Nephron progenitor cell (in vitro differentiated cells): ENCODE data around the gene PLD6.

Experiments used
- DNase-seq: peaks from one replicate; pipeline ENCODE4 v3.0.0; 2021
- H3K27ac Mint-ChIP-seq: 2 replicates; pipeline ENCODE4 v1.8.0; 2021; ENCODE audit warnings: mild to moderate bottlenecking, moderate library complexity, mixed read lengths
- H3K27me3 Mint-ChIP-seq: 2 replicates; pipeline ENCODE4 v1.8.0; 2021; ENCODE audit warnings: mild to moderate bottlenecking, low read depth, mixed read lengths; ENCODE audit not compliant: poor library complexity
- H3K36me3 Mint-ChIP-seq: 2 replicates; pipeline ENCODE4 v1.8.0; 2021; ENCODE audit warnings: low read depth, mixed read lengths
- H3K4me1 Mint-ChIP-seq: 2 replicates; pipeline ENCODE4 v1.8.0; 2021; ENCODE audit warnings: mixed read lengths
- H3K4me3 Mint-ChIP-seq: 2 replicates; pipeline ENCODE4 v1.8.0; 2021; ENCODE audit warnings: mild to moderate bottlenecking, moderate library complexity, mixed read lengths
- H3K9me3 Mint-ChIP-seq: 2 replicates; pipeline ENCODE4 v1.8.0; 2021; ENCODE audit warnings: mild to moderate bottlenecking, moderate library complexity, mixed read lengths
- TF ChIP-seq, protein P1 (sequence below): fragments of 200-600 bp; sonication (generic); IDR thresholded peaks from 2 replicates; pipeline ENCODE4 v1.5.0; 2021; ENCODE audit warnings: antibody characterized with exemption

Gene PLD6

DNA sequence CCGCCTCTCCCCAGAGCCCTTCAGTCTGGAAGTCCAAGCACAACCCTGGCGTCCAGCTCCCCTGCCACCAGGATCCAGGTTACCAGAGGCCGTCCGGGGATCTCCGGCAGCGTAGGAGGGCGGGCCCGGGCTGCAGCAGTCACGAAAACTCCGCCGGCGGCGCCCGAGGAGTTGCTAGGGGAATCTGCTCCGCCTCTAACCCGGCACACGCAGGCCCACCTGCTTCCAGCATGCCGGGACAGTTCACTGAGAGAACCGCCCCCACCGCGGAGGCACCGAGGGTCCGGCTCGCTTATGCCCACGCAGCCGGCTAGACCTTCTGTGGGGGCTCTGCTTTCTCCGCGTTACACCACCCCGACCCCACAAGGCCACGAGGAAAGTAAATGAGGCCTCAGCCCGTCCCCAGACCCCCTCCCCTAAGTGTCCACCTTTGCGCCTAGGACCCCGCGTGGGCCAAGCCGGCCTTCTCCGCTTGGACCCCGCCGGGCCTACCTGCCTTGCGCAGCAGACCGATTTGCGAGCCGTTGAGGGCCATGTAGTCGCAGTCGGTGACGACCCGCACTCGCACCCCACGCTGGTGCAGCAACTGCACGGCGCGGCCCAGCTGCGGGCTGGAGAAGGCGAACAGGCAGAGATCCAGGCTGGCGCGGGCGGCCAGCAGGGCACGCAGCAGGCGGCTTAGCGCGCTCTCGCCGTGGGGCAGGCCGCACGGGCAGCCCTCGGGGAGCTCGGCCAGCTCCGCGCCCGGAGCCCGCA is 587 bp downstream of the PLD6 start:
- Mint-ChIP-seq H3K4me3 (no peak overlapping the region), H3K27ac (no peak overlapping the region), H3K27me3 (peaks cover 9% of the 10 kb centered on the region), H3K9me3 (no peaks in the 10 kb centered on the region), H3K4me1 (peaks cover 11% of the 10 kb centered on the region), H3K36me3 (no peaks in the 10 kb centered on the region)
- DNase-seq = no peak
- TF ChIP-seq, protein P1, sequence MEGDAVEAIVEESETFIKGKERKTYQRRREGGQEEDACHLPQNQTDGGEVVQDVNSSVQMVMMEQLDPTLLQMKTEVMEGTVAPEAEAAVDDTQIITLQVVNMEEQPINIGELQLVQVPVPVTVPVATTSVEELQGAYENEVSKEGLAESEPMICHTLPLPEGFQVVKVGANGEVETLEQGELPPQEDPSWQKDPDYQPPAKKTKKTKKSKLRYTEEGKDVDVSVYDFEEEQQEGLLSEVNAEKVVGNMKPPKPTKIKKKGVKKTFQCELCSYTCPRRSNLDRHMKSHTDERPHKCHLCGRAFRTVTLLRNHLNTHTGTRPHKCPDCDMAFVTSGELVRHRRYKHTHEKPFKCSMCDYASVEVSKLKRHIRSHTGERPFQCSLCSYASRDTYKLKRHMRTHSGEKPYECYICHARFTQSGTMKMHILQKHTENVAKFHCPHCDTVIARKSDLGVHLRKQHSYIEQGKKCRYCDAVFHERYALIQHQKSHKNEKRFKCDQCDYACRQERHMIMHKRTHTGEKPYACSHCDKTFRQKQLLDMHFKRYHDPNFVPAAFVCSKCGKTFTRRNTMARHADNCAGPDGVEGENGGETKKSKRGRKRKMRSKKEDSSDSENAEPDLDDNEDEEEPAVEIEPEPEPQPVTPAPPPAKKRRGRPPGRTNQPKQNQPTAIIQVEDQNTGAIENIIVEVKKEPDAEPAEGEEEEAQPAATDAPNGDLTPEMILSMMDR = no peak

DNA sequence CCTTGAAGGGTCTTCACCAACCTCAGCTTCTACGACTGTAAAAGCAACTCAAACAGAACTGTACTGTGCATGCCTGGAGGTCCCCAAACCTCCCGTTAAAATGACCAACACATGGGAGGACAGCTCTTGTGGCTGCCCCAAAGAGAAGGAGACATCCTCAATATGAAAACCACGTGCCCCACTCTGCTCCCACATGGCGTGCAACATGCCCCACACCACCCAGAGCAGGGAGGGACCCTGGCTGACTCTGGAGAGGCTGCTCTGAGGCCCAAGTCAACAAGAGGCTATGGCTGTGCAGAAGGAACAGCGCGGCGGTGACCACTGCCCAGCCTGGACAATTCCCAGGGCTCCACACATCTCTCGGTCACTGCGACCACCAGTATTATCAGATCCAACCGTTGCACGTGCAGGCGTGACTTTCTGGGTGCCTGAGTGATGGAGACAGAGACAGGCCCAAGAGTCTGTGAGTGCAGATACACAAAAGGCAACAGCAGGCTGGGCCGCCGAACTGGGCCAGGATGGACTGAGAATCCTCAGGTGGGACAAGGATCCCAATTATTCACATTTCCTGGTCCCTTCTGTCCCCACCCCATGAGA is 1.4 kb downstream of the PLD6 start:
- Mint-ChIP-seq H3K4me1 (peaks cover 19% of the 10 kb centered on the region), H3K4me3 (no peak overlapping the region), H3K36me3 (no peaks in the 10 kb centered on the region), H3K27me3 (peaks cover 9% of the 10 kb centered on the region), H3K9me3 (no peaks in the 10 kb centered on the region), H3K27ac (peak overlapping the region; percentile 40)
- TF ChIP-seq, protein P1 = no peak
- no peak for DNase-seq

DNA sequence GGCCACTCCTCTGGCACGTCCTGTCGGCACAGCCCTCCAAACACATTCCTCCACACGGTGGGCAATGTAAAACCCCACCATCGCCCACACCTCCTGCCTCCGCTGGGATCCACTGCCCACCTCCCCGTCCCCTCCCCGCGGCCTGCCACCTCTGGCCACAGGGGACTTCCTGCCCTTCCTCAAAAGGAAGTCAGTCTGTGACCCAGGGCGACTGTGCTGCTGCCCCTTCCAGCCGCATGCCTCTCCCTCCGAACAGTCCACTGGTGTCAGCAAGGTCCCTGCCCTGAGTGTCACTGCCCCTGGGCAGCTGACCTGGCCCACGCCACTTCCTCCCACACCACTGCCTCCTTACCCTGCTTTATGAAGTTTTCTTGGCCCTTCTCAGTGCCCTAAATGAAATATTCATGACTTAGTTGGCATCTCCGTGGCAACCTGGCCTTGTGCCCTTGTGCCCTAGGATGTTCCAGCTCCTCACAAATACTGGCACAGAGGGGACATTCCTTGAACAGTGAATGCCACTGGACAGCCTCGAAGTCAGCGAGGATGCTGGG is 2.0 kb downstream of the PLD6 start:
- H3K36me3 Mint-ChIP-seq = no peaks in the 10 kb centered on the region
- no peak overlapping the region for H3K4me3 Mint-ChIP-seq
- H3K27ac Mint-ChIP-seq = peak overlapping the region; percentile 40
- H3K4me1 Mint-ChIP-seq = peaks cover 25% of the 10 kb centered on the region
- DNase-seq = no peak
- H3K9me3 Mint-ChIP-seq = no peaks in the 10 kb centered on the region
- H3K27me3 Mint-ChIP-seq = peaks cover 9% of the 10 kb centered on the region
- TF ChIP-seq, protein P1 = no peak

DNA sequence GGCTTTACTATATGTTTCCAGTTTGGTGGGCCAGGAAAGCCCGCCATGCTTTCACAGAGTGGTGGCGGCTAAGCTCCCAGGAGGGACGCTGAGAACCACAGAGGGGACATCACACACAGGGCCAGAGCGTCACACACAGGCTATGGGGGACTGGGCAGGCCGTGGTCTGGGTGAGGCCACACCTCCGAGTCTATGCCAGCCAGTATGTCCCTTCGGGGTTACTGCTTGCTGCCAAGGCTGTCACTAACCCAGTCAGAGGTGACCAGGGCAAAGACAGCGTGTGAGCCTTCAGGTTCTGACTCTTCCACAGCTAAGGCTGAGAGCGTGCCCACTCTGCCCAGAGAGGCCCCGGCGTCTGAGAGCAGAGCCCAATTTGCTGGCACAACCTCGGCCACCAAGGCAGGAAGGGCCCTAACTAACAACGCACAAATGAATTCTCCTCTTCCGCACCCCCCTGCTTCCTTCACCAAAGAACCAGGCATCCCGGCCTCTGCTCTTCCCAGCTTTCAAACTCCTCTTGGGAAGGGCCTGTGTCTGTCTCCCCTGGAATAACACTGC is 2.9 kb downstream of the PLD6 start:
- Mint-ChIP-seq H3K4me3 (no peak overlapping the region), H3K36me3 (no peaks in the 10 kb centered on the region), H3K27me3 (peaks cover 9% of the 10 kb centered on the region), H3K9me3 (no peaks in the 10 kb centered on the region), H3K27ac (peak overlapping the region; percentile 78), H3K4me1 (peaks cover 26% of the 10 kb centered on the region)
- no peak for DNase-seq
- TF ChIP-seq, protein P1 = no peak

DNA sequence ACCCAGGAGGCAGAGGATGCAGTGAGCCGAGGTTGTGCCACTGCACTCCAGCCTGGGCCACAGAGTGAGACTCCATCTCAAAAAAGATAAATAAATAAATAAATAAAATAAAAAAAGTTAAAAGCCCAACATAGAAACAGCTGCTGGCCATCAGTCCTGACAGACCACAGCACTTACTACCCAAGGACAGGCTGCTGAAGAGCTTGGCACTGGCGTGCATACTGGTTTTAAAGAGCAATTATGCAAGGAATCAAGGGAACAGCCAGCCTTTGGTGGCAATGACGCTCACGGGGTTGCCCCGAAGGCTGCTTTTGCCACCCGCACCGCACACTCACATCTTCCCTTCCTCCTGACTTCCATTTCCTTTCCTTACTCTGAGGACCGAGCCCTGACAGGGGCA is 4.2 kb downstream of the PLD6 start:
- TF ChIP-seq, protein P1 = no peak
- Mint-ChIP-seq H3K36me3 (no peaks in the 10 kb centered on the region), H3K27me3 (peaks cover 9% of the 10 kb centered on the region), H3K9me3 (no peaks in the 10 kb centered on the region), H3K27ac (no peak overlapping the region), H3K4me3 (no peak overlapping the region), H3K4me1 (peaks cover 26% of the 10 kb centered on the region)
- no peak for DNase-seq
